ENCODE data around the gene NR6A1.

GRCh38 chr9:124517600-124517999 is 253.5 kb downstream of the NR6A1 start:
- no peak for TF ChIP-seq CTCF (conservative IDR thresholded peaks at IDR 0.05 in 1 of 2, IDR thresholded peaks at IDR 0.05 in 1 of 2; ENCODE audit: extremely low read depth in 1 of 2, insufficient read depth in 1 of 2, low read depth in 1 of 2, low read length in 2 of 2)
- TF ChIP-seq EZH2 (IDR thresholded peaks at IDR 0.05; ENCODE audit: borderline replicate concordance, low read length), result no peak

All from mammary epithelial cell (primary cell).